GM18502 (cell line): ENCODE measurements around the gene MEAK7.

Experiments used
- ATAC-seq: cut with Tn5 transposase; IDR thresholded peaks from one replicate; pipeline ENCODE4 v1.9.1; 2021; ENCODE audit warnings: mild to moderate bottlenecking; ENCODE audit not compliant: unreplicated experiment, poor library complexity

The MEAK7 gene

GRCh38 chr16:84504420-84505248, at the start of gene MEAK7:
TSS of gene MEAK7 (minus strand) at chr16:84504659. CDS start at chr16:84498086, 6,573 bp downstream.
- ATAC-seq, result peak; percentile 92

GRCh38 chr16:84553873-84554399, 49.5 kb upstream of the MEAK7 start:
- no peak for ATAC-seq

GRCh38 chr16:84552135-84552534, 47.7 kb upstream of the MEAK7 start:
- no peak for ATAC-seq

- no peak for ATAC-seq
Observed at GRCh38 chr16:84550096-84550495, 45.6 kb upstream of the MEAK7 start.

GRCh38 chr16:84548971-84549844, 44.7 kb upstream of the MEAK7 start:
- no peak for ATAC-seq

GRCh38 chr16:84548508-84548907, 44.0 kb upstream of the MEAK7 start:
- no peak for ATAC-seq

- ATAC-seq, result no peak
Observed at GRCh38 chr16:84547546-84548061, 43.1 kb upstream of the MEAK7 start.

- no peak for ATAC-seq
Observed at GRCh38 chr16:84546669-84547545, 42.4 kb upstream of the MEAK7 start.

GRCh38 chr16:84545114-84545737, 40.8 kb upstream of the MEAK7 start:
- no peak for ATAC-seq

GRCh38 chr16:84544031-84544773, 39.7 kb upstream of the MEAK7 start:
- no peak for ATAC-seq

GRCh38 chr16:84543253-84543652, 38.8 kb upstream of the MEAK7 start:
- no peak for ATAC-seq

GRCh38 chr16:84541999-84542817, 37.7 kb upstream of the MEAK7 start:
- no peak for ATAC-seq

GRCh38 chr16:84540194-84540593, 35.7 kb upstream of the MEAK7 start:
- ATAC-seq, result no peak

GRCh38 chr16:84538222-84538840, 33.9 kb upstream of the MEAK7 start:
- ATAC-seq, result no peak

GRCh38 chr16:84537491-84538151, 33.2 kb upstream of the MEAK7 start:
- no peak for ATAC-seq

- no peak for ATAC-seq
Observed at GRCh38 chr16:84535851-84536250, 31.4 kb upstream of the MEAK7 start.

- ATAC-seq, result no peak
Observed at GRCh38 chr16:84535408-84535807, 30.9 kb upstream of the MEAK7 start.
